Fibroblast of lung (primary cell): Measurements from ENCODE around the gene DLG5. TPM values are rescaled to one million over a fixed set of nuclear protein-coding genes. Genes with fewer than 3 reads are reported as not detected.
A peak's percentile ranks its signal among the peaks of the same experiment; 100 is the strongest.

Experiments
- DNase-seq, 2 donors: peaks; one replicate each; pipeline versions ENCODE4 v3.0.0 to v3.0.0-alpha.2; 2010; ENCODE audit warnings: low read depth in 2 of 2
- H2AFZ ChIP-seq: 2 replicates; pipeline ENCODE4 v1.5.1; 2012; ENCODE audit warnings: low read length, control low read depth, inconsistent platforms
- H3K27ac ChIP-seq: 2 replicates; pipeline ENCODE4 v1.5.1; 2011; ENCODE audit warnings: low read length, control low read depth; ENCODE audit not compliant: insufficient read depth
- H3K27me3 ChIP-seq: 2 replicates; pipeline ENCODE4 v1.5.1; 2011; ENCODE audit warnings: mild to moderate bottlenecking, low read length; ENCODE audit not compliant: control insufficient read depth, insufficient read depth
- H3K36me3 ChIP-seq: 2 replicates; pipeline ENCODE4 v1.5.1; 2011; ENCODE audit warnings: low read length; ENCODE audit not compliant: control insufficient read depth, insufficient read depth
- H3K4me1 ChIP-seq: 2 replicates; pipeline ENCODE4 v1.5.1; 2011; ENCODE audit warnings: low read length; ENCODE audit not compliant: control insufficient read depth, insufficient read depth; ENCODE audit errors: extremely low read depth
- H3K4me2 ChIP-seq: 2 replicates; pipeline ENCODE4 v1.5.1; 2011; ENCODE audit warnings: low read length, control low read depth; ENCODE audit not compliant: insufficient read depth; ENCODE audit errors: extremely low read depth
- H3K4me3 ChIP-seq, 4 experiments: fragments of 200-600 bp in 1 of 4; sonication (generic) in 1 of 4; replicated peaks in 1 of 4; 2 replicates each; pipeline ENCODE4 v1.5.1; 2011 to 2016; ENCODE audit warnings: low read length in 4 of 4, low read depth in 3 of 4, mild to moderate bottlenecking in 3 of 4, control low read depth in 2 of 4, inconsistent platforms in 1 of 4, mixed read lengths in 1 of 4; ENCODE audit not compliant: insufficient read depth in 1 of 4; ENCODE audit errors: control extremely low read depth in 1 of 4
- H3K79me2 ChIP-seq: 2 replicates; pipeline ENCODE4 v1.5.1; 2012; ENCODE audit warnings: mild to moderate bottlenecking, low read length, inconsistent platforms; ENCODE audit not compliant: control insufficient read depth, insufficient read depth
- H3K9ac ChIP-seq: 2 replicates; pipeline ENCODE4 v1.5.1; 2011; ENCODE audit warnings: mild to moderate bottlenecking, low read length, control low read depth; ENCODE audit not compliant: insufficient read depth
- H3K9me3 ChIP-seq: 2 replicates; pipeline ENCODE4 v1.5.1; 2012; ENCODE audit warnings: low read depth, low read length; ENCODE audit not compliant: control insufficient read depth, insufficient read depth
- H4K20me1 ChIP-seq: 2 replicates; pipeline ENCODE4 v1.5.1; 2011; ENCODE audit warnings: low read length; ENCODE audit not compliant: control insufficient read depth, insufficient read depth; ENCODE audit errors: extremely low read depth
- CTCF ChIP-seq, 2 donors: IDR thresholded peaks in 1 of 2; conservative IDR thresholded peaks in 1 of 2; 1 replicate in 1 of 2; 2 replicates in 1 of 2; pipeline ENCODE4 v1.5.1; 2011 to 2012; ENCODE audit warnings: low read length in 2 of 2, control low read depth in 1 of 2, inconsistent platforms in 1 of 2, low read depth in 1 of 2, mild to moderate bottlenecking in 1 of 2
- EZH2 ChIP-seq: IDR thresholded peaks from 2 replicates; pipeline ENCODE4 v1.5.1; 2012; ENCODE audit warnings: low read length, control low read depth, mild to moderate bottlenecking; ENCODE audit errors: missing control alignments
- polyA plus RNA-seq, 2 donors: library from polyadenylated mRNA; depleted of rRNA in 1 of 2; stranded (reverse) in 1 of 2; unstranded in 1 of 2; fragments of >200 nt; gene quantifications; 2 replicates each; pipeline ENCODE4 v1.2.1, GENCODE V29; 2011 to 2012; ENCODE audit warnings: missing spikeins in 1 of 2
- total RNA-seq: library from RNA; depleted of rRNA; stranded (reverse); fragments of >200 nt; gene quantifications from 2 replicates; pipeline ENCODE4 v1.2.1, GENCODE V29; 2014

DLG5 gene
- total and polyA plus RNA-seq, 2 donors (not counting 1 experiment from before 2014, with no cell fraction given), result 15.3 to 40.8 TPM

- no peaks in the 10 kb centered on the region for H4K20me1 ChIP-seq
- peaks cover 6% of the 10 kb centered on the region for H3K4me1 ChIP-seq
- H3K27me3 ChIP-seq, result no peaks in the 10 kb centered on the region
- H3K79me2 ChIP-seq, result no peaks in the 10 kb centered on the region
- no peak overlapping the region for H3K9ac ChIP-seq
- no peak overlapping the region for H3K4me2 ChIP-seq
- no peak overlapping the region for H2AFZ ChIP-seq
- TF ChIP-seq EZH2 (no peak), CTCF (conservative IDR thresholded peaks at IDR 0.05 in 1 of 2, IDR thresholded peaks at IDR 0.05 in 1 of 2; ENCODE audit: low read depth in 1 of 2, low read length in 2 of 2) (no peak)
- no peak overlapping the region for H3K27ac ChIP-seq
- no peaks in the 10 kb centered on the region for H3K9me3 ChIP-seq
- no peak overlapping the region for H3K4me3 ChIP-seq
- no peak for DNase-seq
- no peaks in the 10 kb centered on the region for H3K36me3 ChIP-seq
Observed at GRCh38 chr10:77940627-77941026, 14.1 kb upstream of the DLG5 start.

DNA sequence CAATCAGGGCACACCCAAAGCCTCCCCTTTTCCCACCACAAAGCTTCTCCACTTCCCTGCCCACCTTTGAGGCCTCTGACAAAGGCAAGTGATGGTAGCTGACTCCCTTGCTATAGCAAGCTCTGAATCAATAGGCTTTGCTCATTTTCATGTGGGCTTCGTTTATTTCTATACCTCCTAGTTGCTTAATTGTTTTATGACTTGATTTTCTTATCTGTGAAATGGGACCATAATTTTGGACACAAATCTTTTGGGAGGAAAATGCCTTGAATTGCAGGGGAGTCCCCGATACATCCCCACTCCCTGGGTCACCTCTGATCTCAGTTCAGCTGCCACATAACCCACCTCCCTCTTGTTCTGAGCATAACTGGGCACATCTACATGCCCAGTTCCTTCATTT is 13.7 kb upstream of the DLG5 start:
- no peak overlapping the region for H3K4me2 ChIP-seq
- H3K4me3 ChIP-seq, result no peak overlapping the region
- no peaks in the 10 kb centered on the region for H3K9me3 ChIP-seq
- H3K9ac ChIP-seq, result no peak overlapping the region
- no peak for DNase-seq
- H3K27me3 ChIP-seq, result no peaks in the 10 kb centered on the region
- no peak for TF ChIP-seq EZH2
- TF ChIP-seq CTCF (conservative IDR thresholded peaks at IDR 0.05 in 1 of 2, IDR thresholded peaks at IDR 0.05 in 1 of 2; ENCODE audit: low read depth in 1 of 2, low read length in 2 of 2), result no peak
- H3K36me3 ChIP-seq, result no peaks in the 10 kb centered on the region
- H3K79me2 ChIP-seq, result no peaks in the 10 kb centered on the region
- H2AFZ ChIP-seq, result no peak overlapping the region
- H3K27ac ChIP-seq, result no peak overlapping the region
- peaks cover 6% of the 10 kb centered on the region for H3K4me1 ChIP-seq
- H4K20me1 ChIP-seq, result no peaks in the 10 kb centered on the region

- Histone ChIP-seq H4K20me1 (no peaks in the 10 kb centered on the region), H2AFZ (no peak overlapping the region), H3K9ac (no peak overlapping the region), H3K4me3 (no peak overlapping the region), H3K27ac (no peak overlapping the region), H3K4me1 (peaks cover 5% of the 10 kb centered on the region), H3K79me2 (no peaks in the 10 kb centered on the region), H3K27me3 (no peaks in the 10 kb centered on the region), H3K36me3 (no peaks in the 10 kb centered on the region), H3K9me3 (no peaks in the 10 kb centered on the region), H3K4me2 (no peak overlapping the region)
- no peak for TF ChIP-seq EZH2
- no peak for TF ChIP-seq CTCF (conservative IDR thresholded peaks at IDR 0.05 in 1 of 2, IDR thresholded peaks at IDR 0.05 in 1 of 2; ENCODE audit: low read depth in 1 of 2, low read length in 2 of 2)
- DNase-seq, result peak; percentile 53 to 92
Observed at GRCh38 chr10:77939561-77940001, 13.0 kb upstream of the DLG5 start.
